Transverse colon (tissue), 3 donors: ENCODE data around the gene SYT13.

Experiments
- EP300 ChIP-seq: sonication (generic); formaldehyde crosslinking; IDR thresholded peaks from one replicate; pipeline ENCODE4 v1.6.1; 2017; ENCODE audit warnings: antibody characterized with exemption, low read depth
- POLR2A ChIP-seq: fragments of 450-650 bp; IDR thresholded peaks from one replicate; pipeline ENCODE4 v1.6.1; 2016; ENCODE audit warnings: antibody characterized with exemption, mild to moderate bottlenecking, moderate library complexity
- TF ChIP-seq, protein P1 (sequence below), 5 experiments: fragments of 200-600 bp in 3 of 5; fragments of 450-650 bp in 2 of 5; sonication (generic) in 3 of 5; IDR thresholded peaks; 1 replicate in 2 of 5; 2 replicates in 3 of 5; pipeline ENCODE4 v1.5.1; 2016 to 2017; ENCODE audit warnings: antibody characterized with exemption in 5 of 5, inconsistent platforms in 3 of 5, mild to moderate bottlenecking in 2 of 5, moderate library complexity in 1 of 5

DNA sequence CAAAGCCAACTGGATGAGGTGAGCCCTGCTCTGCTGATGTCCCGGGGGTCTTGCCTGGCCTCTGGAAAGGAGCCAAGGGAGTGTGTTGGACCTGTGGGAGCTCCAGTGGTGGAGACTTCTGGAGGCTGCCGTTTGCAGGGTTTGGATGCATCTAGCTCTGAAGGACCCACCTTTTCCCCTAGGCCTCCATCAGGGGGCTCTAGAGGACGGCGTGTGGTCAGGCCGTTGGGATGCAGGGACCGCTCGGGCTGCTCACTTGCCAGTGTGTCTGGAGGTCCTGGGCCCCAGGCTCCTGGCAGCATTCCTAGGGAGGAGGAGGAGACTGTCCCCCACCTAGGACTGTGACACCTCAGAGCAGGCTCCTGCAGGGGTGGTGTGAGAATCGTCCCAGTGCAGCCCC, 81.4 kb downstream of the SYT13 start:
- TF ChIP-seq, protein P1, sequence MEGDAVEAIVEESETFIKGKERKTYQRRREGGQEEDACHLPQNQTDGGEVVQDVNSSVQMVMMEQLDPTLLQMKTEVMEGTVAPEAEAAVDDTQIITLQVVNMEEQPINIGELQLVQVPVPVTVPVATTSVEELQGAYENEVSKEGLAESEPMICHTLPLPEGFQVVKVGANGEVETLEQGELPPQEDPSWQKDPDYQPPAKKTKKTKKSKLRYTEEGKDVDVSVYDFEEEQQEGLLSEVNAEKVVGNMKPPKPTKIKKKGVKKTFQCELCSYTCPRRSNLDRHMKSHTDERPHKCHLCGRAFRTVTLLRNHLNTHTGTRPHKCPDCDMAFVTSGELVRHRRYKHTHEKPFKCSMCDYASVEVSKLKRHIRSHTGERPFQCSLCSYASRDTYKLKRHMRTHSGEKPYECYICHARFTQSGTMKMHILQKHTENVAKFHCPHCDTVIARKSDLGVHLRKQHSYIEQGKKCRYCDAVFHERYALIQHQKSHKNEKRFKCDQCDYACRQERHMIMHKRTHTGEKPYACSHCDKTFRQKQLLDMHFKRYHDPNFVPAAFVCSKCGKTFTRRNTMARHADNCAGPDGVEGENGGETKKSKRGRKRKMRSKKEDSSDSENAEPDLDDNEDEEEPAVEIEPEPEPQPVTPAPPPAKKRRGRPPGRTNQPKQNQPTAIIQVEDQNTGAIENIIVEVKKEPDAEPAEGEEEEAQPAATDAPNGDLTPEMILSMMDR (IDR thresholded peaks at IDR 0.05) = no peak
- no peak for TF ChIP-seq POLR2A
- TF ChIP-seq EP300 = no peak
